GM23248 (cell line): Measurements from ENCODE around the gene CLIP4. TPM values are rescaled to one million over a fixed set of nuclear protein-coding genes. Genes with fewer than 3 reads are reported as not detected.

Experiments
- DNase-seq: peaks from one replicate; pipeline ENCODE4 v3.0.0-alpha.2; 2015
- H2AFZ ChIP-seq: fragments of 200-600 bp; sonication (generic); 2 replicates; pipeline ENCODE4 v1.6.1; 2016; ENCODE audit warnings: antibody characterized with exemption
- H3F3A ChIP-seq: fragments of 200-600 bp; sonication (generic); 2 replicates; pipeline ENCODE4 v1.6.1; 2016; ENCODE audit warnings: mild to moderate bottlenecking, antibody characterized with exemption, mixed run types; ENCODE audit not compliant: insufficient read depth
- H3K27ac ChIP-seq: fragments of 200-600 bp; sonication (generic); 2 replicates; pipeline ENCODE4 v1.5.1; 2016; ENCODE audit warnings: mild to moderate bottlenecking
- H3K27me3 ChIP-seq: fragments of 200-600 bp; sonication (generic); replicated peaks from 2 replicates; pipeline ENCODE4 v1.6.1; 2016; ENCODE audit warnings: mild to moderate bottlenecking; ENCODE audit not compliant: insufficient read depth
- H3K36me3 ChIP-seq: fragments of 200-600 bp; sonication (generic); 2 replicates; pipeline ENCODE4 v1.6.1; 2016; ENCODE audit warnings: low read depth, mild to moderate bottlenecking
- H3K4me1 ChIP-seq: fragments of 200-600 bp; sonication (generic); 2 replicates; pipeline ENCODE4 v1.6.1; 2016; ENCODE audit warnings: mild to moderate bottlenecking; ENCODE audit not compliant: insufficient read depth
- H3K4me2 ChIP-seq: fragments of 200-600 bp; sonication (generic); one replicate; pipeline ENCODE4 v1.6.1; 2016; ENCODE audit warnings: mild to moderate bottlenecking; ENCODE audit not compliant: unreplicated experiment
- H3K4me3 ChIP-seq: fragments of 200-600 bp; sonication (generic); 2 replicates; pipeline ENCODE4 v1.5.1; 2016; ENCODE audit warnings: mild to moderate bottlenecking
- H3K79me2 ChIP-seq: fragments of 200-600 bp; sonication (generic); 2 replicates; pipeline ENCODE4 v1.6.1; 2016; ENCODE audit warnings: mild to moderate bottlenecking; ENCODE audit not compliant: insufficient read depth
- H3K9ac ChIP-seq: fragments of 200-600 bp; sonication (generic); 2 replicates; pipeline ENCODE4 v1.6.1; 2016; ENCODE audit warnings: mild to moderate bottlenecking
- H3K9me2 ChIP-seq: fragments of 200-600 bp; sonication (generic); 2 replicates; pipeline ENCODE4 v1.6.1; 2016; ENCODE audit warnings: mixed run types, mild to moderate bottlenecking, moderate library complexity; ENCODE audit not compliant: insufficient read depth
- H3K9me3 ChIP-seq: fragments of 200-600 bp; sonication (generic); one replicate; pipeline ENCODE4 v1.6.1; 2017; ENCODE audit warnings: low read depth
- H4K20me1 ChIP-seq: fragments of 200-600 bp; sonication (generic); 2 replicates; pipeline ENCODE4 v1.6.0; 2016; ENCODE audit not compliant: insufficient read depth
- EZH2 ChIP-seq: fragments of 200-600 bp; sonication (generic); IDR thresholded peaks from 2 replicates; pipeline ENCODE4 v1.6.1; 2018; ENCODE audit warnings: antibody characterized with exemption, mild to moderate bottlenecking; ENCODE audit not compliant: insufficient read depth, poor library complexity, severe bottlenecking
- EZH2phosphoT487 ChIP-seq: fragments of 200-600 bp; sonication (generic); IDR thresholded peaks from 2 replicates; pipeline ENCODE4 v1.6.1; 2018; ENCODE audit warnings: antibody characterized with exemption, moderate library complexity, mild to moderate bottlenecking, low read depth; ENCODE audit not compliant: insufficient read depth
- WGBS, 2 experiments: methylation state at CpG; one replicate each; pipeline ENCODE4 v1.1.6; 2015 to 2017; ENCODE audit warnings: low lambda C conversion rate in 2 of 2, low coverage in 1 of 2; ENCODE audit errors: missing lambda C conversion rate in 2 of 2; 5-methylcytosine and 5-hydroxymethylcytosine counted together
- in situ Hi-C: fragments of 300-500 bp; cut with MboI; formaldehyde crosslinking; loops from 2 replicates; pipeline ENCODE4 v1.15.0; 2020
- polyA plus RNA-seq: library from polyadenylated mRNA; unstranded; fragments of >200 nt; fragmentation: Nextera tagmentation; extraction: Ambion mirVana; gene quantifications from 2 replicates; pipeline ENCODE4 v1.2.1, GENCODE V29; 2016
- total RNA-seq: library from RNA; depleted of rRNA; stranded (reverse); fragments of >200 nt; shearing (Covaris generic); gene quantifications from 2 replicates; pipeline ENCODE4 v1.2.3, GENCODE V29; 2014

The CLIP4 gene
- total and polyA plus RNA-seq, 2 experiments from 2014 or later, result 35.3 to 55.2 TPM

DNA sequence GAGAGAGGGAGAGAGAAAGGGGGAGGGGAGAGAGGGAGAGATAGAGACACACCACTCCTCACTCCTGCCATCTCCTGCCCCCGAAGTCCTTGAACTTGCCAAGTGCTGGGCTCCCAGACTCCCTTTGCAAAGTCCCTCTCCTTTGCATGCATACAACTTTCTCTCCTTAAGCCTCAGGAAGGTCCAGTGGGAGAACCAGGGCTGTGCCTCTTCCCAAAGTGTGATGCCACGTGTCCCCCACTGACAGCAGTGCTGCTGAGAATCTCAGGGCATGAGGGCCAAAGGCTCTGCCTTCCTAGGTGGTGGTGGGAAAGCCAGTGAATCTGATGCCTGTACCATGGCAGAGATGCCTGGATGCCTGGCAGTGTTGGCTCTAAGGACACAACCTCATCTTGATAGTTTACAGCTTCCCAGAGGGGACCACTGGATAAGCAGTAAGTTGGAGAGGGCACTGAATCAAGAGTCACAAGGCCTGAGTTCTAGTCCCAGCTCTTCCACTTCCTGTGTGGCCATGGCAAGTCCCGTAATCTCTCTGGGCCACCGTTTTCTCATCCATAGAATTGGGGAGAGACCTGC, 103.4 kb downstream of the CLIP4 start:
- in situ Hi-C loops, result no loop called here
- WGBS, 2 experiments, result 49 to 58% methylated on average over 4 of the region's 4 CpGs

DNA sequence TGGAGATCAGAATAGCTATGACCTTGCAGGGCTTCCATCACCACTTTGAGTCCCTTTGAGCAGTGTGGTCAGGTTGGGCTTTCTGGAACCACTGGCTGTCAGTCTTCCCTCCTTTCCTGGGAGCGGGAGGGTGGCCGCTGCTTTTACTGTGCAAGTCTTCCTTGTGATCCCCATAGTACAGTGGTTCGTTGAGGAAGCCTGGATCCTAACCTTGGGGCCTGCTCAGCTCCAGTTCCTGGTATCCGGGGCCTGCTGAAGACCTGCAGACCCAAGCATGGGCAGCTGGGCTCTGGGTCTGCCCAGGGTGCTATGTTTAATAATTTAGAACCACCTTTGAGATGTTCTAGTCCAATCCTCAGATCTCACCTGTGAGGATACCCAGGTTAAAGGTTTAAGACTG, 104.2 kb downstream of the CLIP4 start:
- 77 to 79% methylated on average over 4 of the region's 4 CpGs for WGBS, 2 experiments

More for the DNA sequence above, 103.4 kb downstream of the CLIP4 start:
- no peak for TF ChIP-seq EZH2phosphoT487
- TF ChIP-seq EZH2, result no peak
- no peaks in the 10 kb centered on the region for H3F3A ChIP-seq
- no peak overlapping the region for H2AFZ ChIP-seq
- H3K36me3 ChIP-seq, result no peaks in the 10 kb centered on the region
- H3K4me1 ChIP-seq, result no peaks in the 10 kb centered on the region
- H3K4me3 ChIP-seq, result no peak overlapping the region
- DNase-seq, result no peak
- H3K9ac ChIP-seq, result no peak overlapping the region
- no peaks in the 10 kb centered on the region for H3K9me2 ChIP-seq
- H3K27ac ChIP-seq, result no peak overlapping the region
- no peaks in the 10 kb centered on the region for H4K20me1 ChIP-seq
- H3K27me3 ChIP-seq, result peaks cover 7% of the 10 kb centered on the region; the same call in 1 of the 2 replicates
- no peaks in the 10 kb centered on the region for H3K9me3 ChIP-seq
- H3K4me2 ChIP-seq, result no peak overlapping the region
- no peaks in the 10 kb centered on the region for H3K79me2 ChIP-seq

DNA sequence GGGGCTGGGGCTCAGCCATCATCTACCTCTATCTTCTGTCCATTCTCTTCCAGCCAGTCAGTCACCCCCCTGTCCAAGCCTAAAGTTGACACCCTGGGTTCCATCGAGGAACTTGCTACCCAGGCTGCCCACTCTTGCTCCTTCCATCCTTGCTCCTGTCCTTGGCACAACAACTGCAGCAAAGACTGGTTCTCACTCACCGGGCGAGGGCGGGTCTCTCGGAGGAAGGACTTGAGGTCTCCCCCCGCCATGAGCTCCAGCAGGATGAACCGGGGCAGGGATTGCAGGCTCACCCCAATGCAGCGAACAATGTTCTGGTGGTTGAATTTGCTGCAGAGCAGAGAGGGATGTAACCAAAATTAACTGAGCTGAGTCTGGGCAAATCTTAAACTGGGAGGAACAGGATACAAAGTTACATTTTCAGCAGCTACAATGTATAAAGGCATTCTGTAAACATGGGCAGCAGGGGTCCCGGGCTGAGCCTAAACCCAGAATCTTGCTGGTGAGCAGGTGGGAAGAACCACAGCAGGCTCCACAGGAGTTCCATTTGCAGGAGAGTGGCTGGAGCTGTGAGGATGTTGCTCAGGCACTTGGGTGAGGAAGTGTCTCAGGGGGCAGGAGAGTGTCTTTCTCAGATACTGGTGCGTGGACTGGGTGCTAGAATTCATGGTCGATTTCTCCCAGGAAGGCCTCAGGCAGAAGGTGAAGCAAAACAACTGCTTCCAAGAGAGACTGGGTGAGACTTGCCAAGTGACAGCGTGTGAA, 105.5 kb downstream of the CLIP4 start:
- Histone ChIP-seq H3K36me3 (no peaks in the 10 kb centered on the region), H3K79me2 (no peaks in the 10 kb centered on the region), H3F3A (no peaks in the 10 kb centered on the region), H3K9me3 (no peaks in the 10 kb centered on the region), H3K27ac (no peak overlapping the region), H4K20me1 (no peaks in the 10 kb centered on the region), H3K4me3 (no peak overlapping the region), H3K27me3 (peaks cover 10% of the 10 kb centered on the region), H3K9ac (no peak overlapping the region), H3K4me2 (no peak overlapping the region), H2AFZ (no peak overlapping the region), H3K4me1 (no peaks in the 10 kb centered on the region), H3K9me2 (no peaks in the 10 kb centered on the region)
- TF ChIP-seq EZH2phosphoT487 (no peak), EZH2 (no peak)
- WGBS, 2 experiments, result 57 to 64% methylated on average over 12 of the region's 12 CpGs
- DNase-seq, result no peak
- in situ Hi-C loops, result no loop called here

More for the DNA sequence above, 104.2 kb downstream of the CLIP4 start:
- Histone ChIP-seq H4K20me1 (no peaks in the 10 kb centered on the region), H3K9ac (no peak overlapping the region), H3K4me3 (no peak overlapping the region), H3K9me2 (no peaks in the 10 kb centered on the region), H3K36me3 (no peaks in the 10 kb centered on the region), H3F3A (no peaks in the 10 kb centered on the region), H2AFZ (no peak overlapping the region), H3K9me3 (no peaks in the 10 kb centered on the region), H3K4me1 (no peaks in the 10 kb centered on the region), H3K27me3 (peaks cover 7% of the 10 kb centered on the region), H3K27ac (no peak overlapping the region), H3K4me2 (no peak overlapping the region), H3K79me2 (no peaks in the 10 kb centered on the region)
- no peak for DNase-seq
- TF ChIP-seq EZH2, result no peak
- no peak for TF ChIP-seq EZH2phosphoT487
- in situ Hi-C loops, result no loop called here

DNA sequence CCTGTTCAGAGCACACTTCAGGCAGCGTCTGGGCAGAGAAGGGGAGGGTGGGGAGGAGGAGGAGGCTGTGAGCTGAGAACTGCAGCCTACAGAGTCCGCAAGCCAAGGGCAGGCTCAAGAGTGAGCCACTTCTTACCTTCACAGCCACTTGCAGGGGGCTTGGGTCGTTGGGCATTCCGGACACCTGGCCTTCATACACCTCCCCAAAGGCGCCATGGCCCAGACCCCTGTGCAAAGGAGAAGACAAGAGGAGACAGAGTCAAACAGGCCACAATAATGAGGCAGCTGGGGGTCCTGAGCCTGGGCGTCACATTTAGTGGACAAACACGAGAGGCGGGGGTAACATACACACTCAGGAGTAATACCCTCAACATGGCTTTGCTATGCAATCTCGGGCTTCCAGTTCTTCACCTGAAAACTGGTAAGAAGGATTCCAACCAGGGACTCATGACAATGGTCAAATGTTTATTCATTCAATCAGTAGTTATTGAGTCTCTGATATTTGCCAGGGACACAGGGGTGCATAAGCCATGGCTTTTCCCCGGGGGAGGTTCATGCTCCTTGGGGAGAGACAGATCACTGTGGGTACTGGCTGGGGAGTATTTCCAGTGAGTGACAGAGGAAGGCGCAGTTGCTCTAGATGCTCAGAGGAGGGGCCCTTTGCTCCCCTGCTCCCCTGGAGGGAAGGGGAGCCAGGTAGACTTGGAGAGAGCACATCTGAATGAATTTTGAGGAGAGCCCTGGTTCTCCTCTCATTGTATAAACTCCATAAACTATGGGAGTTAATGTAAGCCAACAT, 107.4 kb downstream of the CLIP4 start:
- no peaks in the 10 kb centered on the region for H3F3A ChIP-seq
- H3K36me3 ChIP-seq, result no peaks in the 10 kb centered on the region
- H3K27ac ChIP-seq, result no peak overlapping the region
- H3K4me2 ChIP-seq, result no peak overlapping the region
- no peak for DNase-seq
- H3K4me3 ChIP-seq, result no peak overlapping the region
- no peaks in the 10 kb centered on the region for H4K20me1 ChIP-seq
- H2AFZ ChIP-seq, result no peak overlapping the region
- H3K9me2 ChIP-seq, result no peaks in the 10 kb centered on the region
- H3K4me1 ChIP-seq, result no peaks in the 10 kb centered on the region
- no peak overlapping the region for H3K9ac ChIP-seq
- no peak for TF ChIP-seq EZH2
- TF ChIP-seq EZH2phosphoT487, result no peak
- H3K27me3 ChIP-seq, result peaks cover 21% of the 10 kb centered on the region
- no peaks in the 10 kb centered on the region for H3K9me3 ChIP-seq
- no peaks in the 10 kb centered on the region for H3K79me2 ChIP-seq
- in situ Hi-C loops, result no loop called here
- whole genome bisulfite sequencing, 2 experiments, result 72 to 73% methylated on average over 11 of the region's 11 CpGs
